ENCODE measurements around the gene EME1.

- TF ChIP-seq CTCF (IDR thresholded peaks at IDR 0.05 in 2 of 3, conservative IDR thresholded peaks at IDR 0.05 in 1 of 3; ENCODE audit: control insufficient read depth in 2 of 3, extremely low read depth in 1 of 3, insufficient read depth in 1 of 3, low read depth in 3 of 3, low read length in 3 of 3) (no peak), NFYA (IDR thresholded peaks at IDR 0.05; ENCODE audit: borderline replicate concordance, low read depth, low read length) (no peak), POLR2A (IDR thresholded peaks at IDR 0.05; ENCODE audit: low read depth, low read length) (no peak), STAT3 (IDR thresholded peaks at IDR 0.05; ENCODE audit: low read depth, low read length) (no peak), RELA (IDR thresholded peaks at IDR 0.05; ENCODE audit: borderline replicate concordance, partially characterized antibody) (no peak), REST (IDR thresholded peaks at IDR 0.05; ENCODE audit: low read depth, low read length) (no peak), TAF1 (IDR thresholded peaks at IDR 0.05; ENCODE audit: borderline replicate concordance, low read depth, low read length) (no peak), SIN3A (IDR thresholded peaks at IDR 0.05; ENCODE audit: low read depth, low read length) (no peak), RAD51 (IDR thresholded peaks at IDR 0.05) (no peak), ZNF274 (IDR thresholded peaks at IDR 0.05; ENCODE audit: insufficient read depth, insufficient read length) (no peak), EZH2 (IDR thresholded peaks at IDR 0.05; ENCODE audit: borderline replicate concordance, control insufficient read depth, low read depth, low read length) (no peak), CEBPB (IDR thresholded peaks at IDR 0.05; ENCODE audit: borderline replicate concordance in 1 of 2, low read depth in 2 of 2, low read length in 2 of 2) (no peak)
Observed at GRCh38 chr17:50354198-50354597, 18.8 kb upstream of the EME1 start.

Data from GM12878 (cell line).